COLO829 (cell line): ENCODE data around the gene GRM4.

Experiments
- DNase-seq: peaks from one replicate; pipeline ENCODE4 v3.0.0; 2012; ENCODE audit warnings: low spot score

The GRM4 gene

DNA sequence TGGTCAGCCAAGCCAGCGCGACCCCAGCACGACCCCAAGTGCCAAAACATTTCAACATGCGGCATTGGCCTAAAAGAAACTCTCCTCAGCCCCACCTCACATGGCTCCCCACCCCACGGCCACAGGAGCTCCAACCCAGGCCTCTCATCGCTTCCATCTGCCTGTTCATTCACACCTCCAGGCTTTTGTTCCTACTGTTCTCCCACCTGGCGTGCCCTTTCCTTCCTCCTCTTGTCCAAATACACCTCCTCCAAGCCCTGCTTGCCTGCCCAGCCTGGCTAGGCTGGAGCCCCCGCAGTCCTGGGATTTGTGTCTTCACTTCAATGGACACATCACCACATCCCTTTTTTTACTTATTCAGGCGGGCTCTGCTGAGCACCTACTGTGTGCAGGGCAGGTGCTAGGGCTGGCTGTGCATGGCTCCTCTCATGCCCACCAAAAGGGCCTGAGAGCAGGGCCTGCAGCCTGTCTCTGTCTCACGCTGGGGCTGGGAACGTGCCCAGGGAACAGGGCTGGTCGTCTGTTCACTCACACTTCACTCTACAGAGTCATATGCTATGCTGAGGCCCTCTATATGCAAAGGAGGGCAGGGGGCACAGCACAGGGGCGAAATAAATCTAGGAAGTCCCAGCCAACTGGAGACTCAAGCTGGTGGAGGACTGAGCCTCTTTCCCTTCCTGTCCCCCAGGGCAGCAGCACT lies 61.1 kb downstream of the GRM4 start:
- no peak for DNase-seq

DNA sequence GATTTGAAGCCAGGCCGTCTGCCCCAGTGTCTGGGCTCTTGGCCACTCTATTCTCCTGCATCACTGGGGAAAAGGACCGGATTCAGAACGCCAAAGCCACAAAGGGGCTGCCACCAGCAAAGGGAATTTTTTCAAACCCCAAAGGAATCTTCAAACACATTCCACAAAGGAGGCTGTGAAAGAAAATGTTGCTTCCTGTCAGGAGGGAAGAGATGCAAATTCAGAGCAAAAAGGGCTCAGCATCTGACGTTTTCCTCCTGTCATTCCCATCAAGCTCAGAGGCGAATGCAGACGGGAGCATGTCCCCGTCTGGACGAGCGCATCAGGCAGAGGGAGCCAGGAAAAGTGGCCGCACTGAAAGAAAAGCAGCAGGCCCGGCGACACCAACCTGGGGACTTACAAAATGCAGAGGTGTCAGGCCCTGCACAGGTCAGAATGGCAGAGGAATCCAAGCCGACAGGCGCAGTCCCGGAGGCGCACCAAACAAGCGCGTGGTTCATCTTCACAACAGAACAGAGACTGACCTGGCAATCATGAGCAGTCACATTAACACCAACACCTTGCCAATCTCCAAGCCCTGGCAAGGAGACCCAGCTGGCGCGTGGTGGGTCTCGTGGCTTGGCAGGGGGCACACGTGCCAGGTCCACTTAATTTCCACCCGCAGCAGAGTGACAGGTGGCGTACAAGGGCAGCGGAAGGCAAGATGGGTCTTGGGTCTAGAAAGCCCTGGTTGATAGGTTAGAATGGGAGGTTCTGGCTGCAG lies 62.8 kb downstream of the GRM4 start:
- DNase-seq: no peak

DNA sequence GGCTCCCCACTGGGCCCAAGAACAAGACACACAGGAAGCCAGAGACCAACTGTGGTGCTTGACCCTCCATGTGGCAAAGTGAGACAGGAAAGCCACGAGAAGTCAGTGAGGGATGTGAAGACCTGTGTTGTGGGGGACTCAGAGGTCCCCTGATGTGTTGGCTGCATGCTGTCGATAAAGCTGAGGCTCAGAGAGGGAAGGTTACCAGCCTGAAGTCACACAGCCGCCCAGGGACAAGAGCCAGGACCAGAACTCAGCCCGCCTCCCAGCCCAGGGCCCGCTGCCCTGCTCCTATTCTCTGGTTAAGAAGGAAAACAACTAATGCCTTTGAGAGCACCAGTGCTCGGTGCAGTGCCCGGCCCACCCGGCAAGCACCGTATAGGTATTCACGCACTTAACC lies 63.5 kb downstream of the GRM4 start:
- no peak for DNase-seq

GRCh38 chr6:34080357-34080756 lies 65.5 kb downstream of the GRM4 start:
- no peak for DNase-seq

GRCh38 chr6:34079899-34080298 lies 66.0 kb downstream of the GRM4 start:
- no peak for DNase-seq

GRCh38 chr6:34075906-34076305 lies 70.0 kb downstream of the GRM4 start:
- DNase-seq: no peak

DNA sequence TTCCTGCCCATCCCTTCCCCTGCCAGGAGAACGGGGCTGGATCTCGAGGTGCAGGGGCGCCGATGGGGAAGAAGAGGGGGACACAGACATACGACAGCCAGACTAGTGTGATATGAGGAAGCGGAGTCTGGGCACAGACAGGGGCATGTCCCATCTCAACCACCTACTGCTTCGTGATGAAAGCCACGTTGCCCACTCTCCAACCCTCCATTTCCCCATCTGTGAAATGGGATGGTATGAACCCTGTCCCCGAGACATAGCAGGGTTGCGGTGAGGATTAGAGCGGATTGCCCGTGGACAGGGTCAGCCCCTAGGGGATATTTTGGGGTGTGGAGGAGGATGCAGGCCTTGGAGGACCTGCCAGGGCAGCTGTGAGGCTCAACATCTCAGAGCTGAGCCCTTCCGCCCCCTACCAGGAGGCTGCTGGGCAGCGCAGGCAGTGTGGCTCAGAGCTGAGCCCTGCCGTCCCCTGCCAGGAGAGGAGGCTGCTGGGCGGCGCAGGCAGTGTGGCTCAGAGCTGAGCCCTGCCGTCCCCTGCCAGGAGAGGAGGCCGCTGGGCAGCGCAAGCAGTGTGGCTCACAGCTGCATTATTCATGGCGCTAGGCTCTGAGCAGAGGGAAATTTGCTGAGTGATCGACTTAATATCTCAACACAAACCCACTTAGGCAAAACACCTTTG lies 71.7 kb downstream of the GRM4 start:
- DNase-seq: no peak

- no peak for DNase-seq
Measured at GRCh38 chr6:34073540-34073939, 72.3 kb downstream of the GRM4 start.

- DNase-seq: no peak
Measured at GRCh38 chr6:34072727-34073126, 73.2 kb downstream of the GRM4 start.

GRCh38 chr6:34071884-34072379 lies 74.0 kb downstream of the GRM4 start:
- no peak for DNase-seq

DNA sequence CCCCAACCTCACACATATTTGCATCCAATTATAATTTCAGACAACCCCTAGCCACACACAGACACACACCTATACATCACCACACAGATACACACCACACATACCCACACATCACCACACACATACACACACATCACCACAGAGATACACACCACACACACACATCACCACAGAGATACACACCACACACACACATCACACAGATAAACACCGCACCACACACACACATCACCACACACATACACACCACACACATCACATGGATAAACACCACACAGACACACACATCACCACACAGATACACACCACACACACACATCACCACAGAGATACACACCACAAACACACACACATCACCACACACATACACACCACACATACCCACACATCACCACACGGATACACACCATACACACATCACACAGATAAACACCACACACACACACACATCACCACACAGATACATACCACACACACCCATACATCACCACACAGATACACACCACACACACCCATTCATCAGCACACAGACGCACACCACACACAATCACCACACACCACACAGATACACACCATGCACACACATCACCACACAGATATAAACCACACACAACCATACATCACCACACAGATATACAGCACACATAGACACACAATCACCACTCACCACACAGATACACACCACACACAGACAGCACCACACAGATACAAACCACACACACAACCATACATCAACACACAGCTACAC lies 74.6 kb downstream of the GRM4 start:
- DNase-seq: no peak

DNA sequence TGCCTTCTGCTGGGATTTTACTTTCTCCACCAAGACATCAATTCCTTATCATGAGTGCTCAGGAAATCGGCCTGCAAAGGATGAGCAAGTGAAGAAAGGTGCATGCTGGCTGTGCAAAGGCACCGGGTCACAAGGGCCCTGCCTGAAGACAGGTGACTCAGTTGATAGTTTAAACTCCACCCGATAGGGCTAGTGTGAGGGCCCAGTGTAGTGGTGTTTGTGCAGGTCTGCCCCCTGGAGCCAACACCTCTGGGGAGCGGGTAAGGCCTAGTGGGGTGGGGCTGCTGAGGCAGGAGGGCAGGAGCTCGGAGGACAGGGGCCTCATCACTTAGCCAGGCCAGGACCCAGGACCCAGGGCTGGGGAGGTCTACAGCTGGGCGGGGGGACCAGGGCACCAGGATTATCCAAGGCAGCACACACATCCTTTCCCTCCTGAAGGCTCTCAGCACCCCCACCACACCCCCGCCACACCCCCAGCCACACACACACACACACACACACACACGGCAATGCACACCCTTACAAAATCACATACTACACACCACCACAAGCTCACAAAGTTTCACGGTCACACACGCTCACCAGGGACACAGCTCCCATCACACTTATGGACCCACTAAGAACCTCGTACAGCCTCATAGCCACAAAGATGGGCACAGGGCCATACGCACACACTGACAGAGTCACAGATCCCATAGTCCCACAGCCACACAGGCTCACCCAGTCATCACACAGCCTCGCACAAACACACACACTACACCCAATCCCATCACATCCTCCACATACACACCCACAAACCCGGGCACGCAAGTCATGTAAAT lies 75.4 kb downstream of the GRM4 start:
- DNase-seq: no peak

GRCh38 chr6:34068462-34069044 lies 77.3 kb downstream of the GRM4 start:
- DNase-seq: no peak

DNA sequence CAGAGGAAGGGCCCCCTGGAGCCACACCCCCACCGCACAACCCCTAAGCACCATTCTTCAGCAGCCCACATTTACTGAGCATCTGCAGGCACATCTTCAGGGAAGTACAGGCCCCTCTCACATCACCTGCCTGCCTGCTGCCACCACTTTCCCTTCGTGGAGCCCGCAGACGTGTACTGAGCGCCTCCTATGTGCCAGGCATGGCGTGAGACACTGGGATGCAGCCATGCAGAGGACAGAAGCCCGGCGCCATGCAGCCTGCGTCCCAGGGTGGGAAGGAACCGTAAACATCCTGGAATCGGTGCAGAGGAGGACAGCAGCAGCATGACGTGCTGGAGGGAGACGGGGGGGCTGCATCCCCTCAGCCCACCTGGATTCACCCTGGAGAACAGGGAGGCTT lies 78.1 kb downstream of the GRM4 start:
- no peak for DNase-seq

GRCh38 chr6:34066772-34067770 lies 78.8 kb downstream of the GRM4 start:
- DNase-seq: no peak

DNA sequence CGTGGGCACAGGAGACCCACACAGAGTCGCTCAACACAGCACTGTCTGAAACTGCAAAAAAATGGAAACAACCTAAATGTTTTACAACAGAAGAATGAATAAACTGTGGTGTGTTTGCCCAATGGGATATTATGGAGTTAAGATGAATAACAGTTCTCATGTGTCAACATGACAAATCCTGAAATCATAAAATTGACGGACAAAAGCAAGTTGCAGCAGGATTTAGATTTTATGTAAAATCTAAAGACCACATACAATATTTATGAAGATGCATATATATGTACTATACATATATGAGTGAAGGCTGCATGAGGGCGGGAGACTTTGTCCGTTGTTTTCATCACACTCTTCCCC lies 79.7 kb downstream of the GRM4 start:
- no peak for DNase-seq

GRCh38 chr6:34065466-34066217 lies 80.2 kb downstream of the GRM4 start:
- no peak for DNase-seq

DNA sequence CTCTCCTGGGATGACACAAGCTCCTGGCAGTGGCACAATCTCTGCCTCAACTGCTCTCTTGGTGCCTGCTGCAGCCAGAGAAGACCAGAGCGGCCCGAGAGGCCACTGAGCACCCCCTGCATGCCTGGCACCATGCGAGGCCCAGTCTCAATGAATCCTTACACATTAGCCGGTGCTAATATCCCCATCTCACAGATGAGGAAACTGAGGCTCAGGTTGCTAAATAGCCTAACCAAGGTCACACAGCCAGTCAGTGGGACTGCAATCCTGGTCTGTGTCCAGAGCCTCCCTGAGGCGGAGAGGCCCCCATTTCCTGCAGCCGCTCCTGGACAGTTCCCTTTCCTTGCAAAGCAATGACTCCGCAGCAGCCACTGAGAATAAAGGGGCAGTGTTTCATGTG lies 81.2 kb downstream of the GRM4 start:
- no peak for DNase-seq

DNA sequence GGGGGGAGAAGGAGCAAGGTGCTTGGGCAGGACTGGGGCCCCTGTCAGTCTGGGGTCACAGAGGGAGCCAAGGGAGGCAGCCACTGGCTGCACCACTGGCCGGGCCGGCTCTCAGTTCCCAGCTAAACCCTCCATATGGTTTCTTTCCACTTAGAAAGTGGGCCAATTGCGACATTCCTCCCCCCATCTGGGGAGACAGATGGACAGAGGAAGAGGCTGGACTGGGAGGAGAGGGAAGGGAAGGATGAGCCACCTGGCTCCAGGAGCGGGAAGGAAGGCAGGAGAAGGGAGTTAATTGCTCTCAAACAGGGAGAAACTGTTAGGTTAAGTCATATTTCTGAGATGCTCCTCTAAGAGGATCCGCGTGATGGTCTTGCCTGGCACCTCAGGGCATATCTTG lies 82.2 kb downstream of the GRM4 start:
- DNase-seq: no peak
